Caki2 (cell line): ENCODE measurements around the gene TOGARAM2. TPM values are rescaled to one million over a fixed set of nuclear protein-coding genes. Genes with fewer than 3 reads are reported as not detected.

ENCODE experiments used
- DNase-seq: peaks from one replicate; pipeline ENCODE4 v3.0.0-alpha.2; 2015; ENCODE audit warnings: low read depth
- in situ Hi-C: cut with HindIII; loops from 2 replicates; pipeline ENCODE4 v1.10.0; 2016; ENCODE audit warnings: low sequenced_read_pairs, low pct_unique_long_range_greater_than_20kb, mixed read lengths
- total RNA-seq: library from RNA; depleted of rRNA; stranded (reverse); fragments of >200 nt; shearing (Covaris generic); gene quantifications from 2 replicates; pipeline ENCODE4 v1.2.3, GENCODE V29; 2014; ENCODE audit warnings: low replicate concordance

TOGARAM2 gene
- total RNA-seq, 1 experiment from 2014 or later, result not detected

GRCh38 chr2:29011418-29012060 lies 30.4 kb downstream of the TOGARAM2 start:
- in situ Hi-C loops, result no loop called here
- DNase-seq, result no peak

- in situ Hi-C loops, result no loop called here
- DNase-seq, result no peak
Observed at GRCh38 chr2:29012211-29012681, 31.1 kb downstream of the TOGARAM2 start.

- DNase-seq, result no peak
- in situ Hi-C loops, result no loop called here
Observed at GRCh38 chr2:29013057-29013780, 32.1 kb downstream of the TOGARAM2 start.

- in situ Hi-C loops, result no loop called here
- no peak for DNase-seq
Observed at GRCh38 chr2:29014331-29014730, 33.2 kb downstream of the TOGARAM2 start.

GRCh38 chr2:29014811-29015421 lies 33.8 kb downstream of the TOGARAM2 start:
- DNase-seq, result no peak
- in situ Hi-C loops, result no loop called here

GRCh38 chr2:29015701-29016470 lies 34.8 kb downstream of the TOGARAM2 start:
- DNase-seq, result no peak
- in situ Hi-C loops, result no loop called here

GRCh38 chr2:29016504-29016903 lies 35.4 kb downstream of the TOGARAM2 start:
- no peak for DNase-seq
- in situ Hi-C loops, result no loop called here

GRCh38 chr2:29017716-29018435 lies 36.8 kb downstream of the TOGARAM2 start:
- DNase-seq, result no peak

GRCh38 chr2:29021886-29022285 lies 40.8 kb downstream of the TOGARAM2 start:
- in situ Hi-C loops, result no loop called here
- DNase-seq, result no peak

More at GRCh38 chr2:29017716-29018435, 36.8 kb downstream of the TOGARAM2 start:
- in situ Hi-C loops, result no loop called here

- in situ Hi-C loops, result no loop called here
- no peak for DNase-seq
Observed at GRCh38 chr2:29022679-29023078, 41.6 kb downstream of the TOGARAM2 start.

GRCh38 chr2:29023188-29023587 lies 42.1 kb downstream of the TOGARAM2 start:
- DNase-seq, result no peak
- in situ Hi-C loops, result no loop called here

GRCh38 chr2:29024882-29025430 lies 43.9 kb downstream of the TOGARAM2 start:
- DNase-seq, result no peak
- in situ Hi-C loops, result no loop called here

GRCh38 chr2:29025711-29026110 lies 44.6 kb downstream of the TOGARAM2 start:
- no peak for DNase-seq
- in situ Hi-C loops, result no loop called here

- DNase-seq, result no peak
- in situ Hi-C loops, result no loop called here
Observed at GRCh38 chr2:29031046-29031445, 49.9 kb downstream of the TOGARAM2 start.

GRCh38 chr2:29032189-29032588 lies 51.1 kb downstream of the TOGARAM2 start:
- DNase-seq, result no peak
- in situ Hi-C loops, result no loop called here

GRCh38 chr2:29033172-29033571 lies 52.1 kb downstream of the TOGARAM2 start:
- peak; percentile 72 for DNase-seq
- in situ Hi-C loops, result no loop called here

GRCh38 chr2:29033656-29034055 lies 52.6 kb downstream of the TOGARAM2 start:
- in situ Hi-C loops, result no loop called here
- DNase-seq, result no peak
